HG03159 (cell line): ENCODE measurements around the gene FKBP11.

Experiments used
- ATAC-seq: cut with Tn5 transposase; IDR thresholded peaks from one replicate; pipeline ENCODE4 v1.9.1; 2021; ENCODE audit warnings: mild to moderate bottlenecking, moderate library complexity; ENCODE audit not compliant: unreplicated experiment

FKBP11 gene

GRCh38 chr12:48925304-48926011, at the start of gene FKBP11:
Gene FKBP11, minus strand, starts transcription at chr12:48925492. Its CDS starts 64 bp downstream, at chr12:48925428.
- ATAC-seq: peak; percentile 72

- no peak for ATAC-seq
These were observed 48.8 kb upstream of the FKBP11 start for GRCh38 chr12:48973941-48974673.

GRCh38 chr12:48973531-48973930, 48.2 kb upstream of the FKBP11 start:
- ATAC-seq: no peak

- no peak for ATAC-seq
These were observed 47.7 kb upstream of the FKBP11 start for GRCh38 chr12:48972952-48973483.

DNA sequence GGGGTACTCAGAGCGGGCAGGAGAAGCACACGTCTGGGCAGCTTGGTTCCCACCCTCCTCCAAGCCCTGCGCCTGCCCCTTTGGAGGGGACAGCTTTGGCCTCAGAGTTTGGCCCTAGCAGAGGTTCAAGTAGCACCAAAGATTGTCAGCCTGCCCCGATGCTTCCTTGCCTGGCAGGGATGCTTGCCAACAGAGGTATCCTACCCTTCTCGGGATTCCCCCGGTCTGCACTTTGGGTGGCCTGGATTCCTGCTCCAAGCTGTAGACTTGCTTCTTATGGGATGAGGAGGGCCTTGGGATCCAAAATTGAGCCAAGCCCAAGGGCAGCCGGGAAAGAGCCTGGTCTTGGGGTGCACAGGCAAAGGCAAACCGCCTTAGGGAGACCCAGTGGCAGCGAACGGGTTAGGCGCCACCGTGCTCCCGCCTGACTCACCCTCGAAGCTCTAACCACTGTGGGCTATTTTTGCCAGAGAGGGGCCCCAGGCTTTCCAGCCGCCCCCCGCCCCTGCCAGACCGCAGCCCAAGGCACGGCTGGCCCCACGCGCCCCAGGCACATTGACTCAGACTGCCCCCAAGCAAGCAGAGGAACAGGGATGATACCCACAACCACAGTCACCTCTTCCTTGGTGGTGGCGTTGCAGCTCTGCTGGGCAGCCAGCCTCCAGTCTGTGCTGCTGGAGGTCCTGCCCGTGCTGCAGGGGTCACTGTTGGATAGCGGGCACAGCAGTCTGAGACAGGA, 47.1 kb upstream of the FKBP11 start:
- no peak for ATAC-seq

DNA sequence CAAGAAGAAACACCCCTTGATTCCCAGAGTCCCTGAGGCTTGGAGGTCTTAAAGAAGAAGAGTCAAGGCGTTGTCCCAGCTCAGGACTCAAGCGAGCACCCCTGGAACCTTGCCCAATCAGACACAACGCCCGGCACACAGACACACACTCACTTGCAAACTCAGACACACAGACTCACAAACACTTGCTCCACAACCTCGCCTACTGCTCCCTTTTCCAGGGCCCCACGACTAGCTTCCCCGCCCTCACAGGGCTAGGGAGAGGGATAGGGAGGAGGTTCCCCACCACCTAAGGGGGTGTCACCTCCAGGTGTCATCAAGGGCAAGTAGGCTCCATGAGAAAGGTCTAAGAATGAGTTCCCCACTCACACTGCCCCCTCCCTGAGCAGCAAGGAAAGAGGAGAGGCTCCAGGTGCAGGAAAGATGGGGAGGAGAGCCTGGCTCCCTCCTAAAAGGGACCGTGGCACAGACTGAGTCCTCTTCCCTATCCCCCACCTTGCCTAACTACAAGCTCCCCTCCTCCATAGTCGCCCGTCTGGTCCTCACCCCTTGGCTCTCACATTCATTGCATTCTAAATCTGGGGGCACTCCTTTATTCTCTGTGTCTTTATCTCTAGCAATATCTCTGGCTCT, 45.5 kb upstream of the FKBP11 start:
- no peak for ATAC-seq

- ATAC-seq: no peak
These were observed 44.8 kb upstream of the FKBP11 start for GRCh38 chr12:48969833-48970701.

GRCh38 chr12:48969160-48969771, 44.0 kb upstream of the FKBP11 start:
- ATAC-seq: no peak

GRCh38 chr12:48968467-48968866, 43.2 kb upstream of the FKBP11 start:
- no peak for ATAC-seq

DNA sequence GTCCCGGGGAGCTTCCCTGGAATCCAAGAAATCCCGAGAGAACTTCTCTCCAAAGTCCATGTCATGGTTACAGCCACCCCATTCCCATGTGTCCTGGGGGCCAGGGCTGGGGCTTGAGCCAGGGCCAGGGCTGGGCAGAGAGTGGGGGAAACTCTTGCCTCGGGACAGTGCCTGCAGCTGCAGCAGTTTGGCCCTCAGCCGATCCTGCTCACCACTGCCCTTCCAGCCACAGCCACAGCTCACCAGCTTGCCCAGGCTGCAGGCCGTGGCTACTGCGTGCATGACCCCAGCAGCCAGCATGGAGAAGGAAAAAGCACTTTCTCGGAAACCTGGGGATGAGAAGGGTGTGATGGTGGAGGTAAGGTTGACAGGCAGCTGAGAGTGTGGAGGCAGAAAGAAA, 42.7 kb upstream of the FKBP11 start:
- no peak for ATAC-seq

- no peak for ATAC-seq
These were observed 41.0 kb upstream of the FKBP11 start for GRCh38 chr12:48966177-48966895.

GRCh38 chr12:48965298-48965838, 40.1 kb upstream of the FKBP11 start:
- ATAC-seq: no peak

GRCh38 chr12:48961801-48962200, 36.5 kb upstream of the FKBP11 start:
- ATAC-seq: no peak

DNA sequence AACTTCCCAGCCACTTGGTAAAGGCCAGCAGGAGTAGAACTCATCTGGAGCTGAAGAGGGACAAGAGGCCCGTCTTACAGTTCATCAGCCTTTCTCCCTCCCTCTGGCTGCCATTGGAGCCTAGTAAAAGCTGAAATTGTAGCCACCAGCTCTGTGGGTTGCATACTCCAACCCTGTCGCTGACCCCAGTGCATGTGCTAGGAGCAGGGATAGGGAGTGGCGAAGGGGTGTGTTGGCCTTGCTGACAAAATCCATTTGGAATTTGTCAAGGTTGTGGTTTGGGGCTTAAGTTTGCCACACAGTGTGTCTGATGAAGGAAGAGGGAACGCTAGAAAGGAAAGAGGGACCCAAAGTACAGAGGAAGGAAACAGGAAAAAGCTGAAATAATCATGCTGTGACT, 36.0 kb upstream of the FKBP11 start:
- no peak for ATAC-seq

- no peak for ATAC-seq
These were observed 35.5 kb upstream of the FKBP11 start for GRCh38 chr12:48960834-48961233.

GRCh38 chr12:48958049-48958388, 32.7 kb upstream of the FKBP11 start:
- no peak for ATAC-seq

DNA sequence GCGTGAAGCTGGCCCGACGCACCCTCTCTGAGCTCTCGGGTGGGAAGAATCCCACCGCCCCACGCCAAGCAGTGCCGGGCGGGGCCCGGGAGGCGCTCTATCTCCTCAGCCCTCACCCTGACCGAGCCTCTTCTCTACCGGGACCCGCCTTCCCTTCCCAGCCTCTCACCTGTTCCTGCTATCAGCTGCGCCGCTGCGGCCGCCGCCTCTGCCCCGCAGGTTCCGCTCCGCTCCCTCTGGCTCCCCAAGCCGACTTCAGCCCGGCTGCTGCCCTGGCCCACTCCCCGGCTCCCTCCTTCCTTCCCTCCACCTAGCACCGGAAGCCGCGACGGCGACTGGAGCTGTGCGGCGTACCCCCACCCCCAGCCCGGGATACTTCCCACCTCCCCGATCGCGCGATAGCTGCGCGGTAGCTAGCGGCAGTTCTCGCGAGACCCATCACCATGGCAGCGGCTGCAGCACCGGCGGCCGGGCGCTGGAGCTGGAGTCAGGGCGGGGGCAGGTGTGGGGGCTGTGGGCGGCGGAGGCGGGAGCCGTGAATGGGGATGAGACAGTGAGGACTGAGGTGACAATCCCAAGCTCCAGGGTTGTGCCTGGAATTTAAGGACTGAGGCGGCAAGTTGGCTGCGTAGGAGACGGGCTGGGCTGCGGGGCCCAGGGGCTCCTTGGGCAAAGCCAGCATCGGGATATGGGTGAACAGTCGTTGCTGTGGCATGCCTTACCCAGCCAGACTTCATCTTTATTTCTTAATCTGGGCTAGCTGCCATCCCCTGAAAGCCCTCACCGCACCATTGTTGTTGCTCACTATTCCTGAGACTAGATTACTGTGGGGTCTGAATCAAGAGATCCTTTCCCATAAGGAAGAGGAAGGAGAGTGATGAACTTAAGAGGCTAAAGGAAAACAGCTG, 32.1 kb upstream of the FKBP11 start, which contains the start of gene ARF3:
ARF3 (minus strand) TSS at position 347 of the 908 bp plus-strand sequence. CDS start 16,392 bp downstream, outside the sequence.
- ATAC-seq: peak; percentile 89
